Nucleus accumbens (tissue), 56 donors: ENCODE measurements around the gene METTL5.

Experiments used
- DNase-seq, 56 donors: peaks; one replicate each; lab custom pipeline; 2025; lab: John Stamatoyannopoulos, UW

Gene METTL5

DNA sequence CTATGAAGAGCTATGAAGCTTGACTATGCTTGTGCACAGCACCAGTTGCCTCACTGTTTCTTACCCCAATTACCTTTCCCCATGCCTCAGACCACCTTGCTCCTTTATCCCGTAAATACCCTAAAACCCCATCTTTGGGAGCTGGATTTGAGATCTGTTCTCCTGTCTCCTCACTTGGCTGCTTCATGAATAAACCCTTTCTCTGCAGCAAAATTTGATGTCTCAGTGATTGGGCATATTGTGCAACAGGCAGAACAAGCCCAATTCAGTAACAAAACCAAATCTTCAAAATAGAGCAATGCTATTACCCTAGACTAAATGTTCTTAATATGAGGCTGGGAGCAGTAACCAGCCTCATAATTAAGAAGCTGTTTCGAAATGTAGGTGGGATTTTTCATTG lies 29.5 kb downstream of the METTL5 start:
- DNase-seq, result no peak

DNA sequence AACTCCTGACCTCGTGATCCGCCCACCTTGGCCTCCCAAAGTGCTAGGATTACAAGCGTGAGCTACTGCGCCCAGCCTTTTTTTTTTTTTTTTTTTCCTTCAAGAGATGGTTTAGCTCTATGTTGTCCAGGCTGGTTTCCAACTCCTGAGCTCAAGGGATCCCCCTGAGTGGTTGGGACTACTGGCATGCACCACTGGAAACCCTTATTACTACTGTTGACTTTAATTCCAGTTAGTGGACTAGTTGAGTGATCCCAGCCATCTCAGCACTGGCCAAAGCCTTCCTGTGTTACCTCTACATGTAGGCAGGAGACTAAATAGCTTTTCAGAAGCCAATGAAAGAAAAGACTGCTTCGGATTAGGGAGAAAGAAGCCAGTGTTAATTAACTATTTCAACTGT lies 34.1 kb downstream of the METTL5 start:
- DNase-seq, result no peak

DNA sequence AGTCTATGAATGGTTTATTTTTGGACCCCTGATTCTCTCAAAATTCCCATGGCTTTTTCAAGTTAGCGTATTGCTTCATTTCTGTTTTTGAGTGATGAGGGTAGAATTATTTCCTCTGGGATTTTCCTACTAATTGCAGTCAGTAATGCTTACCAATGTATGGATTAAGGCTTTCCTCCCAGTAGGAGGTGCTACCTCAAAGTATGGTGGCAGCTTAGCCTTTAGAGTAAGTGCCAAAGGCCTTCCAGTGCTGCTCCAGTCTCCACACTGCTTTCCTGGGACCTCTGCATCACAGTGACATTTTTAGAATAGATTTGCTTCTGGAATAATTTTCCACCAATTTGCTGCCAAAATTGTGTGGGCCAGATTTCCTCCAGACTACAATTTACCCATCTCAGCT lies 42.2 kb downstream of the METTL5 start:
- DNase-seq, result no peak

GRCh38 chr2:169781249-169782013 lies 43.3 kb downstream of the METTL5 start:
- DNase-seq, result no peak

DNA sequence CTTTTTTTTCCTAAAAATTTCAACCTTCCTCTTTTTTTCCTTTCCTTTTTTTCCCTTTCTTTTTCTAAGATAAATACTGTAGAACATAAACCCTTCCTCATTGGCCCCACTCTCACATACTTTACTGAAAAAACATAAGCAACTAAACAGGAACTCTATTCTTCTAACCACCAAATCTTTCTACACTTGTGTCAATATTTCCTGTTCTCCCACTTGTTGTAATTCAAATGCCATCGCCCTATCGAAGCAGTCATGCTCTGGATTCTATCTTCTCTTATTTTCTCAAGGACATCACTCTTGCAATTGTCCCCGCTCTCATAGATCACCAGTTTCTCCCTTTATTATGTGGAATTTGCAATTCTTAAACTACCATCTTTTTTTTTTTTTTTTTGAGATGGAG lies 46.3 kb downstream of the METTL5 start:
- no peak for DNase-seq

GRCh38 chr2:169776252-169776761 lies 48.4 kb downstream of the METTL5 start:
- no peak for DNase-seq

DNA sequence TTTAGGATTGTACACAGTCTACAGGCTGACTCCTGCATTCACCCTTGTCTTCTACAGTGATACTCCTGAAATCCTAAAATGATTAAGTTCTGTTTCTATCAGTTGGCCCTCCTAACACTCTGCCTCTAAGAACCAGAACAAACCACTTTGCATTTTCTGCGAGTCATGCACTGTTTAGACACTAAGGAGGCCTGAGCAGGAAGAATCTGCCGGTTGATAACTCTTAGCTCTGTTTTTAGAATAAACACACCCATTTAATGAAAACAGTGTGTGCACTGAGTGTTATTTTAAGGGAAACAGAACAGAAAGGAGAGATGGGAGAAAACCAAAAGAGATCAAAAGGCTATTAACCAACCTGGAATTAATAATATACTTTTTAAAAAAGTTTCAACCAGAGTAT lies 48.9 kb downstream of the METTL5 start:
- no peak for DNase-seq

DNA sequence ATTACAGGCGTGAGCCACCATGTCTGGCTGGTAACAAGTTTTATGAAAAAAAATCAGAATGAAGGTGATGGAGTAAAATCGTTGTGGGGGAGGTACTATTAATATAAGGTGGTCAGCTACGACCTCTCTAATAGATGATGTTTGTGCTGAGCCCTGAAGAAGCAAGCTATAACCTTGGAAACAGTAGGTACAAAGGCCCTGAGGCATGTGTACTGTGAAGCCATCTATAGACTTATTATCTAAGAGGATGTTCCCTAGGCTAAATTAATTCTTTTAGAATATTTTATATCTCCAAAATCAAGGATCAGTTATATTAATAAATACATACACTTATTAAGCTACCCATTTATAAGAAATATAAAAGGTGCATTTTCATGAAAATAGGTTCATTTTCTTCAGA lies 49.4 kb downstream of the METTL5 start:
- no peak for DNase-seq

DNA sequence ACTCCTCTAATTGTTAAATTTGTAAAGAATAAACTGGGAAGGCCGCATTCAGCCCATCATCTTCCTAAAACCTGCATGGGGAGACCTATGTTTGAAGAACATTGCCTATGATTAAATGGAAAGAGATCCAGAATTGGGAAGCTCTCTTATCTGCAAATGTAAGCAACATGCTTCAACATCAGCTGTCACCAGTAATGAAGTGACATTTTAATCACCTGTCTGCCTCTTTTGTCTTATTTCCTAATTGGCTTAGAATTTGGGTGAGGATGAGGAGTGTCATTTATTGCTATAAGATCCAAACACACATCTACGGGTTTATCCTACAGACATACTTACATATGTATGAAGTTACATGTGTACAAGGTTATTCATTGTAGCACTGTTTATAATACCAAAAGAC lies 52.1 kb downstream of the METTL5 start:
- no peak for DNase-seq

DNA sequence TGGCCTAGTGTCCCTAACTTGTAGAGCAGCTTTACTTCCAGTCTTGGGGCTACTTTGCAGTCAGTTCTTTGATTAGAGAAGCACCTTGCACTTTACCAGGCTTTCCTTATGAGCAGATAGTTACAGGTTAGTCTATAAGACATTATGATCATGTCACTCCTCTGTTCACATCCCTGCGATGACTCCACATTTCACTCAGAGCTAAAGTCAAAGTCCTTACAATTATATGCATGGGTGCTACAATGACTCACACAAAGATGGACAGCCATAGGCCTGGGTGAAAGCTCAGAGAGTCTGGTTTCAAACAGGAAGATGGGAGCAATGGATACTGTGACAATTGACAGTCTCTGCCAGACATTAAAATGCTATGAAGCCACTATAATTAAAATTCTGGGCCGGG lies 53.1 kb downstream of the METTL5 start:
- no peak for DNase-seq

DNA sequence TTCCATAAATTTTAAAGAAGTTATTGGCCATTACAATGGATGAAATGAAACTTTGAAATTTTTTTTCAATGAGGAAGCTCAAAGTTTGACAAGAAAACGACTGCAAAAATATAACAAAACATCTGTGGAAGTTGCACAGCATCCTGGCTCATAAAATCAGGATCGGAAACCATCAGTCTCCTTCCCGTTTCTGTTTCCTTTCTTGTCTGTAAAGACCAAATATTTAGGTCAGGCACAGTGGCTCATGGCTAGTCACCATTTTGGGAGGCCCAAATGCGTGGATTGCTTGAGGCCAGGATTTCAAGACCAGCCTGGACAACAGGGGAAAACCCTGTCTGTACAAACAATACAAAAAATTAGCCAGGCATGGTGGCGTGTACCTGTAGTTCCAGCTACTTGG lies 53.7 kb downstream of the METTL5 start:
- no peak for DNase-seq

DNA sequence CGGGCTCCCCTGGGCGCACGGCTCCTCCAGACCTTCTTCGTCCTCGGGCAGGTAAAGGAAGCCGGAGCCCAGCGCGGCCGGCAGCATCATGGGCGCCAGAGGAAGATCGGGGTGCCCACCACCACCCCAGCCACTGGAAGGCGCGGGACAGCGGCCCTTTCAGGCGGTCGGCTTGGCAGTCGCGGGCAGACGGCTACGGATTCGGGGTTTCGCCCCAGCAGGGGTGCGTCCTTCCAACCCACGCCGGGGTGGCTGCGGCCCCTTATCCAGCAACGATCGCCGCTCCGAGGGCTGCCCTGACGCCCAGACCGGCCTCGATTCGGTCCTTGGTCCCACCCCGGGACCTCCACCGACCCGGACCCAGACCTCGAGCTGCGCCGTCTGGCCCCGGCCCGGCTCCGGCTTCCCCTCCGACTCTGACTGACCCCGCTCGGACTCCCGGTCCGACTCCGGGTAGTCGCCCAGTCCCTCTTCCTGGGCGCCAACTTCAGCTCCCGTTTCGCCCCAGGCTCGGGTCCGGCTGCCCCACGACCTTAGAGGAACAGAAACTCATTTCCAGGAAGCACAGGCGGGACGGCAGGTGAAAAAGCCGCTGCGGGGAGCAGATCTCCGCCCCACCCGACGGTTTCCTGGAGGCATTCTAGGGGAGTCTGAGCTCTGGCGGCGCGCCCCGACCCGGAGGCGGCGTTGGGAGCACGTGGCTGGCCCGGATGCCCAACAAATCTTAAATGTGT lies 56.3 kb downstream of the METTL5 start:
- peak in 1 of 56 donors; percentile 1 for DNase-seq

- DNase-seq, result peak in 34 of 56 donors; percentile 1 to 80 (median 17)
Measured at GRCh38 chr2:169767243-169767888, 57.3 kb downstream of the METTL5 start.

DNA sequence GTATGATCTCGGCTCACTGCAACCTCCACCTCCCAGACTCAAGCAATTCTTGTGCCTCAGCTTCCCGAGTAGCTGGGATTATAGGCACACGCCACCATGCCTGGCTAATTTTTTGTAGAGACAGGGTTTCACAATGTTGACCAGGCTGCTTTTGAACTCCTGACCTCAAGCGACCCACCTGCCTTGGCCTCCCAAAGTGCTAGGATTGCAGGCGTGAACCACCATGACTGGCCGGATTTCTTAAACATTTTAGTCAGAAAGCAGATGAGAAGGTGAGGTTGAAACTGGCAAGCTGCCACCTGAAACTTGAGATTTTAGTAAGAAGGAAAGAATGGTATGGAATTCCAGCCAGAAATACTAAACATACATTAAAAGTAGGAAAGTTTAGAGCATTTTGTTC lies 59.2 kb downstream of the METTL5 start:
- DNase-seq, result no peak

GRCh38 chr2:169761970-169762292 lies 62.8 kb downstream of the METTL5 start:
- no peak for DNase-seq
